PC-3 (cell line): ENCODE measurements around the gene ELOA. TPM values are rescaled to one million over a fixed set of nuclear protein-coding genes. Genes with fewer than 3 reads are reported as not detected.
A peak's percentile ranks its signal among the peaks of the same experiment; 100 is the strongest.

Experiments used
- ATAC-seq: fragments of 200-7000 bp; cut with Tn5 transposase; 2 replicates; pipeline ENCODE4 v1.9.1; 2020; ENCODE audit warnings: mild to moderate bottlenecking, moderate library complexity
- BruUV-seq: library from RNA; stranded (reverse); fragments of 400-500 nt; replicated peaks from 2 replicates; lab custom pipeline; 2021; lab: Mats Ljungman, UMichigan
- CTCF ChIA-PET: fragments of 300-600 bp; sonication (Branson Sonifier 250); formaldehyde crosslinking; loops from one replicate; lab custom pipeline; 2022; ENCODE audit warnings: antibody characterized with exemption; lab: Charles Lee
- POLR2A ChIA-PET: fragments of 300-600 bp; sonication (Branson Sonifier 250); formaldehyde crosslinking; loops from one replicate; lab custom pipeline; 2022; ENCODE audit warnings: antibody characterized with exemption; ENCODE audit not compliant: unreplicated experiment; lab: Charles Lee
- DNase-seq: peaks from one replicate; pipeline ENCODE4 v3.0.0-alpha.2; 2015
- H2AFZ ChIP-seq: fragments of 300-600 bp; sonication (generic); 2 replicates; pipeline ENCODE4 v1.6.0; 2016; ENCODE audit warnings: antibody characterized with exemption, low read length
- H3F3A ChIP-seq: fragments of 300-600 bp; sonication (generic); one replicate; pipeline ENCODE4 v1.6.0; 2017; ENCODE audit warnings: antibody characterized with exemption, low read length, control low read depth, mild to moderate bottlenecking; ENCODE audit not compliant: unreplicated experiment
- H3K27ac ChIP-seq: fragments of 300-600 bp; sonication (generic); 2 replicates; pipeline ENCODE4 v1.5.1; 2016; ENCODE audit warnings: mild to moderate bottlenecking, low read length
- H3K27me3 ChIP-seq: fragments of 300-600 bp; sonication (generic); 2 replicates; pipeline ENCODE4 v1.6.1; 2016; ENCODE audit warnings: low read length, mixed read lengths
- H3K36me3 ChIP-seq: fragments of 300-600 bp; sonication (generic); 2 replicates; pipeline ENCODE4 v1.6.1; 2016; ENCODE audit warnings: low read depth, mixed run types, low read length, mixed read lengths
- H3K4me1 ChIP-seq: fragments of 300-600 bp; sonication (generic); 2 replicates; pipeline ENCODE4 v1.5.1; 2016; ENCODE audit warnings: low read length; ENCODE audit not compliant: insufficient read depth
- H3K4me2 ChIP-seq: fragments of 300-600 bp; sonication (generic); 2 replicates; pipeline ENCODE4 v1.6.0; 2016; ENCODE audit warnings: low read length
- H3K4me3 ChIP-seq: fragments of 300-600 bp; sonication (generic); 2 replicates; pipeline ENCODE4 v1.5.1; 2016; ENCODE audit warnings: mild to moderate bottlenecking, low read length, mixed read lengths
- H3K79me2 ChIP-seq: fragments of 300-600 bp; sonication (generic); 2 replicates; pipeline ENCODE4 v1.6.1; 2017; ENCODE audit warnings: low read length, mixed read lengths
- H3K9ac ChIP-seq: fragments of 300-600 bp; sonication (generic); 2 replicates; pipeline ENCODE4 v1.6.0; 2016; ENCODE audit warnings: mild to moderate bottlenecking, low read length
- H3K9me2 ChIP-seq: fragments of 300-600 bp; sonication (generic); replicated peaks from 2 replicates; pipeline ENCODE4 v1.6.1; 2016; ENCODE audit warnings: mixed run types, low read length, mixed read lengths
- H3K9me3 ChIP-seq: fragments of 300-600 bp; sonication (generic); 2 replicates; pipeline ENCODE4 v1.6.1; 2016; ENCODE audit warnings: low read length, mixed read lengths
- H4K20me1 ChIP-seq: fragments of 300-600 bp; sonication (generic); 2 replicates; pipeline ENCODE4 v1.6.1; 2016; ENCODE audit warnings: low read length, mixed read lengths
- CTCF ChIP-seq: fragments of 300-600 bp; sonication (generic); conservative IDR thresholded peaks from 2 replicates; pipeline ENCODE4 v1.5.1; 2017; ENCODE audit warnings: antibody characterized with exemption, low read depth, mild to moderate bottlenecking, low read length
- EZH2 ChIP-seq: fragments of 300-600 bp; sonication (generic); IDR thresholded peaks from one replicate; pipeline ENCODE4 v1.6.1; 2017; ENCODE audit warnings: antibody characterized with exemption, mild to moderate bottlenecking, low read length; ENCODE audit not compliant: unreplicated experiment
- EZH2phosphoT487 ChIP-seq: fragments of 300-600 bp; sonication (generic); IDR thresholded peaks from 2 replicates; pipeline ENCODE4 v1.6.1; 2018; ENCODE audit warnings: mild to moderate bottlenecking, antibody characterized with exemption, low read length, borderline replicate concordance
- intact Hi-C: fragments of 100-400 bp; cut with micrococcal nuclease; formaldehyde crosslinking; loops from 2 replicates; pipeline ENCODE4 v1.9.0; 2023
- total RNA-seq: library from RNA; depleted of rRNA; stranded (reverse); fragments of >200 nt; gene quantifications from 2 replicates; pipeline ENCODE4 v1.2.3, GENCODE V29; 2014

ELOA gene
- total RNA-seq, 1 experiment from 2014 or later, result 50.9 TPM

DNA sequence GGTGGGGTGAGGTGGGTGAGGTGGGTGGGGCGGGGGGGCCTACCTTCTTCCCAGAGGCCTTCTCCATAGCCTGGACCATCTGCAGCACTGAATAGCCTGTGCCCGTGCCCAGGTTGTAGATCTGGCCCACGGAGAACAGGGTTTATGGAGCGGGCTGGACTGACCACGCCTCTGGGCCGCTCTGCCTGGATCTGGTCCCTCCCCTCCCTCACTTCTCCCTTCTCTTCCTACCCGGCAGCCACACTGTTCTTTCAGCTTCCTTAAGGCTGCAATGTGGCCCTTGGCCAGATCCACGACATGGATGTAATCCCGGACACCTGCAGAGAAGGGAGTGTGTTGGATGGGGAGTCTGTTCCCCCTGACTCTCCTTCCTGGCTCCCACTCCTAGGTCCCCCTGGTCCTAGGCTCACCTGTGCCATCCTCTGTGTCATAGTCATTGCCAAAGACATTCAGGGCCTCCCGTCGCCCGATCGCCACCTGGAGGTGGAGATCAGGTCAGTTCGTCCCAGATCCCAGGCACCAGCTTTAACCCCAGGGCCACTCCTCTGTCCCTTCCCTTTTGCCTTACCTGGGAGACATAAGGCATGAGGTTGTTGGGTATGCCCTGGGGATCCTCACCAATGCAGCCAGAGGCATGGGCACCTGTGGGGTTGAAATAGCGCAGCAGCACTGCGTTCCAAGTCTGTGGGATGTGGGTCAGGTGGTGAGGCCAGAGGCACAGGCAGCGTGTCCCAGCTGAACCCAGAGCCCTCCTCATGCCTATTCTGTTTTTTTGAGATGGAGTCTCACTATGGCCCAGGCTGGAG lies 53.4 kb downstream of the ELOA start:
- Histone ChIP-seq H2AFZ (no peak overlapping the region), H3K79me2 (peaks cover 30% of the 10 kb centered on the region), H3K9me3 (no peaks in the 10 kb centered on the region), H3K4me1 (peaks cover 25% of the 10 kb centered on the region), H3K9me2 (no peaks in the 10 kb centered on the region), H3K27ac (no peak overlapping the region), H3K36me3 (peaks cover 14% of the 10 kb centered on the region), H3F3A (no peaks in the 10 kb centered on the region), H3K9ac (no peak overlapping the region), H3K4me3 (no peak overlapping the region), H4K20me1 (no peaks in the 10 kb centered on the region), H3K27me3 (no peaks in the 10 kb centered on the region), H3K4me2 (no peak overlapping the region)
- POLR2A ChIA-PET, result no interaction called here
- no peak for DNase-seq
- intact Hi-C loops, result no loop called here
- no peak for TF ChIP-seq EZH2phosphoT487
- TF ChIP-seq CTCF, result peak; percentile 39
- no TSS peak for BruUV-seq
- CTCF ChIA-PET, result interaction anchor here (2.2 kb wide), 1 partner anchor 25 kb away, joined by 10 read pairs; no protein-coding TSS in a partner anchor
- ATAC-seq, result no peak

DNA sequence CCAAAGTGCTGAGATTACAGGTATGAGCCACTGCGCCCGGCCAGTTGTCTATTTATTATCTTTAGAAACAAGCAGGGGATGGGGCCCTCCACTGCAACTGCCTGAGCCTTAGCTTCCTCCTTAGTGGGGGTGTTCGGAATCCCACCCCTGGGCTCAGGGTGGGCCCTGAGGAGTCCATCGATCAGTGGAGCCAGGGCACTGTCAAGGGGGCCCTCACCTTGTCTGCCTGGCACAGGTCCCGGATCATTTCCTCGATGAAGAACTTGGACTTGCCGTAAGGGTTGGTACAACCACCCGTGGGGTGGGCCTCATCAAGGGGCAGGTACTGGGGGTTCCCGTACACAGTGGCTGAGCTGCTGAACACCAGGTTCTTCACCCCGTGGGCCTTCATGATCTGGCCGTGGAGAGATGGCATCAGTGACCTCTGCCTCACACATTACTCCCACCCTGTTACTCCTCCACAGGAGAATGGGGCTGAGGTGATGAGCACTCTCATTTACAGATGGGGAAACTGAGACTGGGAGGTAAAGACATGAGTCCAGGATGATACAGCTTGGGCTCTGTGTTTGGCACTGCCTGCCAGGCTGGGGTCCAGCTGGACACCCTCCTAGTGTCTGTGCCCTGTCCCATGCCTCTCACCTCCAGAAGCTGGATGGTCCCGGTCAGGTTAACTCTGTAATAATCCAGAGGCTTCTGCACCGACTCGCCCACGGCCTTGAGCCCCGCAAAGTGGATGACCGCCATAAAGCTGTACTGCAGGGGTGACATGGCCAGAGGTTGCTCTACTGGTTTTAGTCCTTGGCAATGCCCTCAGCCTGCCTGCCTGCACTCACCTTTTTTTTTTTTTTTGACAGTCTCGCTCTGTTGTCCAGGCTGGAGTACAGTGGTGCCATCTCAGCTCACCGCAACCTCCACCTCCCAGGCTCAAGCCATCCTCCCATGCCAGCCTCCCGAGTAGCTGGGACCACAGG lies 54.5 kb downstream of the ELOA start:
- POLR2A ChIA-PET, result interaction anchor here (0.6 kb wide), 1 partner anchor 454 kb away, joined by 3 read pairs; the partner anchor contains the start of gene HNRNPR
- TF ChIP-seq EZH2phosphoT487, result no peak
- TF ChIP-seq CTCF, result no peak
- no peak for TF ChIP-seq EZH2

More for the DNA sequence above, 54.5 kb downstream of the ELOA start:
- Histone ChIP-seq H3K9ac (no peak overlapping the region), H3K27ac (no peak overlapping the region), H3K9me2 (no peaks in the 10 kb centered on the region), H2AFZ (no peak overlapping the region), H3K4me3 (no peak overlapping the region), H3K36me3 (peaks cover 14% of the 10 kb centered on the region), H3K9me3 (no peaks in the 10 kb centered on the region), H3K4me1 (peaks cover 21% of the 10 kb centered on the region), H3K4me2 (no peak overlapping the region), H3K79me2 (peaks cover 19% of the 10 kb centered on the region), H3K27me3 (no peaks in the 10 kb centered on the region), H4K20me1 (no peaks in the 10 kb centered on the region), H3F3A (no peaks in the 10 kb centered on the region)
- DNase-seq (no peak), ATAC-seq (no peak)
- intact Hi-C loops, result no loop called here
- CTCF ChIA-PET, result interaction anchor here (0.6 to 2.2 kb wide), 2 partner anchors 20 to 26 kb away, joined by 3 to 10 read pairs; partner anchors contain the start of gene PITHD1
- BruUV-seq, result no TSS peak
